Liver (tissue), 9 donors: ENCODE measurements around the gene PEX14. TPM values are rescaled to one million over a fixed set of nuclear protein-coding genes. Genes with fewer than 3 reads are reported as not detected.
A peak's percentile ranks its signal among the peaks of the same experiment; 100 is the strongest.

Source experiments
- DNase-seq: peaks from one replicate; pipeline ENCODE4 v3.0.0-alpha.2; 2017; ENCODE audit warnings: low spot score
- H3K27ac ChIP-seq, 2 donors: one replicate each; pipeline ENCODE4 v1.7.0; 2013; ENCODE audit warnings: inconsistent platforms in 2 of 2, low read length in 2 of 2, control low read depth in 1 of 2, low read depth in 1 of 2, mild to moderate bottlenecking in 1 of 2
- H3K27me3 ChIP-seq, 4 donors: one replicate each; pipeline versions ENCODE4 v1.6.1 to v1.7.0; 2013; ENCODE audit warnings: low read length in 3 of 4, inconsistent platforms in 1 of 4, mild to moderate bottlenecking in 1 of 4, moderate library complexity in 1 of 4; ENCODE audit not compliant: control insufficient read depth in 4 of 4, insufficient read depth in 4 of 4
- H3K36me3 ChIP-seq, 4 donors: one replicate each; pipeline versions ENCODE4 v1.6.1 to v1.7.0; 2013; ENCODE audit warnings: low read length in 3 of 4, mild to moderate bottlenecking in 3 of 4, low read depth in 1 of 4, moderate library complexity in 1 of 4; ENCODE audit not compliant: control insufficient read depth in 4 of 4, insufficient read depth in 3 of 4
- H3K4me1 ChIP-seq, 4 donors: one replicate each; pipeline versions ENCODE4 v1.6.1 to v1.7.0; 2013; ENCODE audit warnings: low read length in 3 of 4, mild to moderate bottlenecking in 3 of 4, moderate library complexity in 1 of 4; ENCODE audit not compliant: control insufficient read depth in 4 of 4, insufficient read depth in 4 of 4
- H3K4me3 ChIP-seq, 3 donors: one replicate each; pipeline versions ENCODE4 v1.6.1 to v1.7.0; 2013; ENCODE audit warnings: low read length in 3 of 3, control low read depth in 1 of 3, low read depth in 1 of 3, mild to moderate bottlenecking in 1 of 3
- H3K9ac ChIP-seq, 2 donors: one replicate each; pipeline ENCODE4 v1.7.0; 2013; ENCODE audit warnings: low read length in 2 of 2, mild to moderate bottlenecking in 2 of 2, moderate library complexity in 2 of 2, control low read depth in 1 of 2, low read depth in 1 of 2
- H3K9me3 ChIP-seq, 4 donors: one replicate each; pipeline versions ENCODE4 v1.6.1 to v1.7.0; 2013; ENCODE audit warnings: low read length in 3 of 4; ENCODE audit not compliant: control insufficient read depth in 4 of 4
- EGR1 ChIP-seq, 2 donors: IDR thresholded peaks; 2 replicates each; pipeline ENCODE4 v1.6.1; 2016 to 2018; ENCODE audit warnings: antibody characterized with exemption in 2 of 2, low read depth in 2 of 2
- FOXA2 ChIP-seq: IDR thresholded peaks from 2 replicates; pipeline ENCODE4 v1.6.1; 2016; ENCODE audit warnings: antibody characterized with exemption
- HNF4A ChIP-seq, 2 donors: conservative IDR thresholded peaks; 2 replicates each; pipeline ENCODE4 v1.6.1; 2016; ENCODE audit warnings: antibody characterized with exemption in 2 of 2, mild to moderate bottlenecking in 2 of 2
- JUND ChIP-seq, 2 donors: IDR thresholded peaks; 2 replicates each; pipeline ENCODE4 v1.6.1; 2016; ENCODE audit warnings: antibody characterized with exemption in 2 of 2
- NR2F2 ChIP-seq: IDR thresholded peaks from 2 replicates; pipeline ENCODE4 v1.6.1; 2016; ENCODE audit warnings: antibody characterized with exemption
- RAD21 ChIP-seq, 2 donors: IDR thresholded peaks; 2 replicates each; pipeline ENCODE4 v1.6.1; 2016; ENCODE audit warnings: antibody characterized with exemption in 2 of 2, mild to moderate bottlenecking in 2 of 2
- SP1 ChIP-seq: IDR thresholded peaks from 2 replicates; pipeline ENCODE4 v1.6.1; 2018; ENCODE audit warnings: antibody characterized with exemption, mild to moderate bottlenecking
- TAF1 ChIP-seq: conservative IDR thresholded peaks from 2 replicates; pipeline ENCODE4 v1.6.1; 2016; ENCODE audit warnings: antibody characterized with exemption, mild to moderate bottlenecking
- WGBS: extraction: QIAGEN DNeasy Blood & Tissue Kit; methylation state at CpG from one replicate; pipeline ENCODE4 v1.1.7; 2013; 5-methylcytosine and 5-hydroxymethylcytosine counted together
- polyA plus RNA-seq, 2 donors: library from polyadenylated mRNA; stranded (reverse) in 1 of 2; unstranded in 1 of 2; fragments of 200-250 nt in 1 of 2; fragments of >200 nt in 1 of 2; fragmentation: Nextera tagmentation in 1 of 2; extraction: Ambion mirVana in 1 of 2; gene quantifications; one replicate each; pipeline versions ENCODE4 v1.2.1 to v1.2.3, GENCODE V29; 2013 to 2015
- total RNA-seq, 2 donors: library from RNA; depleted of rRNA; stranded (reverse); fragments of >200 nt; gene quantifications; one replicate each; pipeline ENCODE4 v1.2.3, GENCODE V29; 2014
- TF ChIP-seq, protein P1 (sequence below): IDR thresholded peaks from 2 replicates; pipeline ENCODE4 v1.6.1; 2016; ENCODE audit warnings: antibody characterized with exemption
- TF ChIP-seq, protein P2 (sequence below): IDR thresholded peaks from 2 replicates; pipeline ENCODE4 v1.6.1; 2016; ENCODE audit warnings: antibody characterized with exemption
- TF ChIP-seq, protein P3 (sequence below): IDR thresholded peaks from 2 replicates; pipeline ENCODE4 v1.6.1; 2016; ENCODE audit warnings: antibody characterized with exemption, mild to moderate bottlenecking
- donor health status: healthy.
- donor health status: healthy.
- donor health status: healthy.
- donor health status: healthy.
- donor health status: healthy.

PEX14 gene
- total and polyA plus RNA-seq, 4 donors = 7.1 to 16.1 (median 11.7) TPM

DNA sequence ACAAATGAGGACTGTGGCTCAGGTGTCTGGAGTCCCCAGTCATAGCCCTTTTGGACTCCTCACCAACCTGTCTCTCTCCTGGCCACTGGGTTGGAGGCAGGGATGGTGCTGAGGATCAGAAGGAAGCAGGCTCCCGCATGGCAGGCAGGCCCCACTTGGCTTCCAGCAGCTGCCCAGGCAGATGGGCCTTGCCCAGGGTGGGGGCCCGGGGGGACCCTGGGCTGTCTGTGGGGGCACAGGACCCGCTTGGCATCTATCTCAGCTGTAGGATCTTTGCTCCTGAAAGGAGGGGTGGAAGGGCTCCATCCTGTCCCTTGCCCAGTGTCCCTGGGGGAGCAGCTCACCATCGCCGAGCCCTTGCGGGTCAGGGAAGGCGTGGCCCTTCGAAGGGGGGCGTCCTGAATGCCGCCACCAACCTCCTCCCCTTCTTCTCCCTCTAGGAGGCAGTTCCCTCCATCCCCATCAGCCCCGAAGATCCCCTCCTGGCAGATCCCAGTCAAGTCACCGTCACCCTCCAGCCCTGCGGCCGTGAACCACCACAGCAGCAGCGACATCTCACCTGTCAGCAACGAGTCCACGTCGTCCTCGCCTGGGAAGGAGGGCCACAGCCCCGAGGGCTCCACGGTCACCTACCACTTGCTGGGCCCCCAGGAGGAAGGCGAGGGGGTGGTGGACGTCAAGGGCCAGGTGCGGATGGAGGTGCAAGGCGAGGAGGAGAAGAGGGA, 154.5 kb downstream of the PEX14 start:
- H3K27ac ChIP-seq = peak overlapping the region; percentile 48 to 54
- DNase-seq = no peak
- H3K9ac ChIP-seq = no peak overlapping the region
- 92% methylated on average over 25 of the region's 25 CpGs for WGBS
- H3K9me3 ChIP-seq = no peaks in the 10 kb centered on the region
- TF ChIP-seq EGR1 (IDR thresholded peaks at IDR 0.05; ENCODE audit: low read depth in 2 of 2) (no peak), HNF4A (conservative IDR thresholded peaks at IDR 0.05) (no peak), SP1 (no peak), FOXA2 (no peak), RAD21 (IDR thresholded peaks at IDR 0.05) (no peak), TAF1 (no peak), JUND (IDR thresholded peaks at IDR 0.05) (no peak)
- TF ChIP-seq, protein P1, sequence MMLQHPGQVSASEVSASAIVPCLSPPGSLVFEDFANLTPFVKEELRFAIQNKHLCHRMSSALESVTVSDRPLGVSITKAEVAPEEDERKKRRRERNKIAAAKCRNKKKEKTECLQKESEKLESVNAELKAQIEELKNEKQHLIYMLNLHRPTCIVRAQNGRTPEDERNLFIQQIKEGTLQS = no peak
- TF ChIP-seq, protein P2, sequence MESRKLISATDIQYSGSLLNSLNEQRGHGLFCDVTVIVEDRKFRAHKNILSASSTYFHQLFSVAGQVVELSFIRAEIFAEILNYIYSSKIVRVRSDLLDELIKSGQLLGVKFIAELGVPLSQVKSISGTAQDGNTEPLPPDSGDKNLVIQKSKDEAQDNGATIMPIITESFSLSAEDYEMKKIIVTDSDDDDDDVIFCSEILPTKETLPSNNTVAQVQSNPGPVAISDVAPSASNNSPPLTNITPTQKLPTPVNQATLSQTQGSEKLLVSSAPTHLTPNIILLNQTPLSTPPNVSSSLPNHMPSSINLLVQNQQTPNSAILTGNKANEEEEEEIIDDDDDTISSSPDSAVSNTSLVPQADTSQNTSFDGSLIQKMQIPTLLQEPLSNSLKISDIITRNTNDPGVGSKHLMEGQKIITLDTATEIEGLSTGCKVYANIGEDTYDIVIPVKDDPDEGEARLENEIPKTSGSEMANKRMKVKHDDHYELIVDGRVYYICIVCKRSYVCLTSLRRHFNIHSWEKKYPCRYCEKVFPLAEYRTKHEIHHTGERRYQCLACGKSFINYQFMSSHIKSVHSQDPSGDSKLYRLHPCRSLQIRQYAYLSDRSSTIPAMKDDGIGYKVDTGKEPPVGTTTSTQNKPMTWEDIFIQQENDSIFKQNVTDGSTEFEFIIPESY = no peak
- TF ChIP-seq, protein P3, sequence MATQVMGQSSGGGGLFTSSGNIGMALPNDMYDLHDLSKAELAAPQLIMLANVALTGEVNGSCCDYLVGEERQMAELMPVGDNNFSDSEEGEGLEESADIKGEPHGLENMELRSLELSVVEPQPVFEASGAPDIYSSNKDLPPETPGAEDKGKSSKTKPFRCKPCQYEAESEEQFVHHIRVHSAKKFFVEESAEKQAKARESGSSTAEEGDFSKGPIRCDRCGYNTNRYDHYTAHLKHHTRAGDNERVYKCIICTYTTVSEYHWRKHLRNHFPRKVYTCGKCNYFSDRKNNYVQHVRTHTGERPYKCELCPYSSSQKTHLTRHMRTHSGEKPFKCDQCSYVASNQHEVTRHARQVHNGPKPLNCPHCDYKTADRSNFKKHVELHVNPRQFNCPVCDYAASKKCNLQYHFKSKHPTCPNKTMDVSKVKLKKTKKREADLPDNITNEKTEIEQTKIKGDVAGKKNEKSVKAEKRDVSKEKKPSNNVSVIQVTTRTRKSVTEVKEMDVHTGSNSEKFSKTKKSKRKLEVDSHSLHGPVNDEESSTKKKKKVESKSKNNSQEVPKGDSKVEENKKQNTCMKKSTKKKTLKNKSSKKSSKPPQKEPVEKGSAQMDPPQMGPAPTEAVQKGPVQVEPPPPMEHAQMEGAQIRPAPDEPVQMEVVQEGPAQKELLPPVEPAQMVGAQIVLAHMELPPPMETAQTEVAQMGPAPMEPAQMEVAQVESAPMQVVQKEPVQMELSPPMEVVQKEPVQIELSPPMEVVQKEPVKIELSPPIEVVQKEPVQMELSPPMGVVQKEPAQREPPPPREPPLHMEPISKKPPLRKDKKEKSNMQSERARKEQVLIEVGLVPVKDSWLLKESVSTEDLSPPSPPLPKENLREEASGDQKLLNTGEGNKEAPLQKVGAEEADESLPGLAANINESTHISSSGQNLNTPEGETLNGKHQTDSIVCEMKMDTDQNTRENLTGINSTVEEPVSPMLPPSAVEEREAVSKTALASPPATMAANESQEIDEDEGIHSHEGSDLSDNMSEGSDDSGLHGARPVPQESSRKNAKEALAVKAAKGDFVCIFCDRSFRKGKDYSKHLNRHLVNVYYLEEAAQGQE = no peak
- peaks cover 0 to 15% (median 2%) of the 10 kb centered on the region in 4 donors for H3K36me3 ChIP-seq
- peaks cover 10 to 39% (median 17%) of the 10 kb centered on the region in 4 donors for H3K4me1 ChIP-seq
- no peak overlapping the region for H3K4me3 ChIP-seq
- no peaks in the 10 kb centered on the region for H3K27me3 ChIP-seq

DNA sequence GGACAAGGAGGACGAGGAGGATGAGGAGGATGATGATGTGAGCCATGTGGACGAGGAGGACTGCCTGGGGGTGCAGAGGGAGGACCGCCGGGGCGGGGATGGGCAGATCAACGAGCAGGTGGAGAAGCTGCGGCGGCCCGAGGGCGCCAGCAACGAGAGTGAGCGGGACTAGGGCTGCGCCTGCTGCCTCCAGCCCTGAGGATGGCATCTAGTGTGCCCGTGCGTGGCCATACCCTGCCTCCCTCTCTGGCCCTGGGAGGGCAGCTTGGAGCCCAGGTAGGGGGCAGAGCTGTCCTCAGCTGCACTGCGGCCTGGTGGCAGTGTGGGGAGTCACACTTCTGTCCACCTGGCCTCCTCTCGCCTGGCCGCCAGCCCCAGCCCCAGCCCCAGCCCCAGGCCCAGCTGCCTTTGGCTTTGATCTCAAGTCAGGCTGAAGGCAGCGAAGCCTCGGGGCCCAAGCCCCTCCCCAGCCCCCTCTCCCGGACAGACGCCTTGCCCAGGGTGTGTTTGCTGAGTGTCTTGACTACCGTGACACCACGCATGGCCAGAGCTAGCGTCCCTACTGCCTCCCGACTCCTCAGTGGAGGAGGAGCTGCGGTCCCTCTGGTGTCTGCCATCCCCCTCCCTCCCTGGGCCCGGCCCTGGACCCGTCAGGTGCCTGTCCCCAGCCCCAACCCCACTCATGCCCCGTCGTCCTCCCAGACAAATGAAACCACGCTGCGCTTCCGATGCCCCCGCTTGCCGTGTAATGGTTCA, 155.2 kb downstream of the PEX14 start:
- no peak for DNase-seq

More for the DNA sequence above, 155.2 kb downstream of the PEX14 start:
- H3K9me3 ChIP-seq = no peaks in the 10 kb centered on the region
- TF ChIP-seq RAD21 (IDR thresholded peaks at IDR 0.05) (no peak), JUND (IDR thresholded peaks at IDR 0.05) (no peak), NR2F2 (no peak)
- TF ChIP-seq, protein P1 = no peak
- TF ChIP-seq, protein P3 = no peak
- no peak overlapping the region for H3K9ac ChIP-seq
- H3K4me1 ChIP-seq = peaks cover 11 to 38% (median 15%) of the 10 kb centered on the region in 4 donors
- 96% methylated on average over 36 of the region's 36 CpGs for WGBS
- no peaks in the 10 kb centered on the region for H3K27me3 ChIP-seq
- H3K36me3 ChIP-seq = peaks cover 0 to 15% (median 2%) of the 10 kb centered on the region in 4 donors
- no peak overlapping the region for H3K27ac ChIP-seq
- no peak overlapping the region for H3K4me3 ChIP-seq
